HG03025 (cell line): ENCODE results near the gene PCDH9.
"Not testable (repeated sequence)": the region's sequence is repeated elsewhere in the genome, so short reads cannot be mapped to it uniquely, and the experiment has no call there.

ENCODE experiments used
- ATAC-seq: cut with Tn5 transposase; IDR thresholded peaks from one replicate; pipeline ENCODE4 v1.9.1; 2021; ENCODE audit warnings: mild to moderate bottlenecking, moderate library complexity; ENCODE audit not compliant: unreplicated experiment, low FRiP score

Gene PCDH9

DNA sequence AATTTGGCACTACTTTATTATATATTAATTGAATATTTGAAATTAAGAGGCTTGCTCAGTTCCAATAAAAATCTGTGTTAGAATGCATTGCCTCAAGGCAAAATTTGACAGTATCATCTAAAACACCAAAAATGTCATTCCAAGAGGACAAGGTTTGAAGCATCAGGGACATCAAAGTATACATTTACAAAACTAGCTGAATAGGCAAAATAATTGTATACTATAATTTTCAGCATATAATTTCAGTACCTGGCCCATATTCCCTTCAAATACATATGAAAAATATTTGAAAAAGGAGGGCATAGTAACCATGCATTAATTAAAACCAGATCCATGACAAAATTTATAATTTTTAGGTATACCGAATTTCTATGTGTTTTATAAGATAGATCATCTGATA is 963.8 kb downstream of the PCDH9 start:
- no peak for ATAC-seq

DNA sequence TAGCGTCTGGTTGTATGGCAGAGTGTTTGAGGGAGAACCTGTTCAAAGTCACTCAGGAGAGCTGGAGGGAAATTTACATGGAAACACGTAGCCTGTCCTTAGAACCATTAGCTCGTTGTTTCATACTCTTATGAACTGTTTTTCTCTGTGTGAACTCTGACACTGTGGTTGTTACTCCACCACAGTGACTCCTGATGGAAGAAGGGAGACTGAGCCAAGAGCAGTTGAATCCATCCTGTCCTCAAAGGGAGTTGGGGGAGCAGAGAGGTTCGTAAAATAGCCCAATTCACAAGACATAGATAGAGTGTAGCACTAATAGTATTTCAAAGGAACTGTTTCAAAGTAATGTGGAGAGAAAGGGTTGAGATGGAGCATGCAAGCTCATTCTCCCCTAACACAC is 964.8 kb downstream of the PCDH9 start:
- ATAC-seq = no peak

DNA sequence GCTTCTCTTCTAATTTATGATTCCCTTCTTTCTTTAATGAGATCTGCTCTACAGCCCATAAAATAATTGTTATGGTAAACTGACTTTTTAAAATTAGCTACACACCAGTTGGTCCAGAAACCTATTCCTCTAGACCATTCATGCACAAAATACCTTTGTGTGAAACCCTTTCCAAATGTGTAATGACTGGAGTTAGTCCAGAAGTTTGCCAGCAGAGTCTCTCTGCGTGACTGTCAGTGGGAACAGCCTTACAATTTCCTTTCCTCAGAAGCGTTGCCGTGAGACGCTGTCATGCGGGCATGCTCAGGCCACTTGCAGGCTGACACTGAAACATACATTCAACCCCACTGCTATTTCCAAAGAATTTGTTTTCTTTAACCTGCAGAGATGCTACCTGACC is 965.2 kb downstream of the PCDH9 start:
- no peak for ATAC-seq

DNA sequence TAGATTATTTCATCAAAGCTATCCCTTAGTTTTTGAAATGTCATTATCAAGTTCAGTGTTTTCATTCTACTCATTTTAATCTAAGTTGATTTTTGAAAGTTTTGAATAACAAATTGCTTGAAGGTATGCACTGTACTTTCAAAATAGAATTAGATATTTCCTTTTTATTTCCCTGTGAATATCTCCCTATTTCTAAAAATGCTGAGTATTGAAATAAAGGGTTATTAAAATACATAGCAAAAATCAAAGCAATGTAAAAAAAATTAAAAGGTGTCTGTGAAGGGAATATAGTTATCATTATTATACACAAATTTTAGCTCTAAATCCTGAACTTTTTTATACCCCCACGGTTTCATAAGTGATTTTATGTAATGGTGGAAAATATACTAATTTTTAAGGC is 967.8 kb downstream of the PCDH9 start:
- ATAC-seq = no peak

DNA sequence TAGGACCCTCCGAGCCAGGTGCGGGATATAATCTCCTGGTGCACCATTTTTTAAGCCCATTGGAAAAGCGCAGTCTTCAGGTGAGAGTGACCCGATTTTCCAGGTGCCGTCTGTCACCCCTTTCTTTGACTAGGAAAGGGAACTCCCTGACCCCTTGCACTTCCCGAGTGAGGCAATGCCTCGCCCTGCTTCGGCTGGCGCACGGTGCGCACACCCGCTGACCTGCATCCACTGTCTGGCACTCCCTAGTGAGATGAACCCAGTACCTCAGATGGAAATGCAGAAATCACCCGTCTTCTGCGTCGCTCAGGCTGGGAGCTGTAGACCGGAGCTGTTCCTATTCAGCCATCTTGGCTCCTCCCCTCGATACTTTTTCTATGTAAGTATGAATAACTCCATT is 970.7 kb downstream of the PCDH9 start:
- not testable (repeated sequence) for ATAC-seq
